HepG2 (cell line): ENCODE results near the gene CDYL. TPM values are rescaled to one million over a fixed set of nuclear protein-coding genes. Genes with fewer than 3 reads are reported as not detected.

Experiments used
- ATAC-seq: fragments of 200-7000 bp; cut with Tn5 transposase; 3 replicates; pipeline ENCODE4 v1.9.1; 2020; ENCODE audit warnings: mild to moderate bottlenecking, moderate library complexity
- BruUV-seq: library from RNA; stranded (reverse); fragments of 400-500 nt; replicated peaks from 2 replicates; lab custom pipeline; 2021; lab: Mats Ljungman, UMichigan
- CTCF ChIA-PET: fragments of 300-600 bp; formaldehyde crosslinking; extraction: SDS; loops from one replicate; lab custom pipeline; 2021; ENCODE audit warnings: low total read pairs, inconsistent platforms, low intra/inter-chr PET ratio; lab: Yijun Ruan, JAX
- POLR2A ChIA-PET: fragments of 350-600 bp; sonication (Branson Sonifier 250); formaldehyde crosslinking; loops from one replicate; lab custom pipeline; 2020; ENCODE audit warnings: antibody characterized with exemption, inconsistent platforms; lab: Yijun Ruan, JAX
- DNase-seq: peaks from one replicate; pipeline ENCODE4 v3.0.0-alpha.2; 2015; ENCODE audit warnings: low spot score
- FAIRE-seq: peaks from 3 replicates; lab custom pipeline; 2011; peaks lifted over from hg19 to GRCh38; lab: Jason Lieb, UNC
- H2AFZ ChIP-seq: one replicate; pipeline ENCODE4 v1.6.1; 2011; ENCODE audit warnings: low read length, inconsistent platforms
- H3K27ac ChIP-seq: fragments of 300-600 bp; 3 replicates; pipeline ENCODE4 v1.8.0; 2011; ENCODE audit warnings: mixed run types, mild to moderate bottlenecking, mixed read lengths, low read length, inconsistent platforms; ENCODE audit not compliant: insufficient read depth; ENCODE audit errors: extremely low read length
- H3K27me3 ChIP-seq, 2 experiments: fragments of 200-600 bp in 1 of 2; 2 replicates in 1 of 2; 3 replicates in 1 of 2; pipeline versions ENCODE4 v1.6.0 to v1.8.0; 2011; ENCODE audit warnings: low read length in 2 of 2, mild to moderate bottlenecking in 2 of 2, moderate library complexity in 2 of 2, inconsistent platforms in 1 of 2; ENCODE audit not compliant: insufficient read depth in 2 of 2, control insufficient read depth in 1 of 2
- H3K36me3 ChIP-seq, 2 experiments: fragments of 200-600 bp in 1 of 2; replicated peaks in 1 of 2; 2 replicates in 1 of 2; 3 replicates in 1 of 2; pipeline versions ENCODE4 v1.5.1 to v1.8.0; 2011; ENCODE audit warnings: low read length in 2 of 2, inconsistent platforms in 1 of 2; ENCODE audit not compliant: insufficient read depth in 2 of 2, control insufficient read depth in 1 of 2
- H3K4me1 ChIP-seq: 2 replicates; pipeline ENCODE4 v1.5.1; 2012; ENCODE audit warnings: low read length, inconsistent platforms; ENCODE audit not compliant: insufficient read depth
- H3K4me2 ChIP-seq: 2 replicates; pipeline ENCODE4 v1.6.0; 2011; ENCODE audit warnings: low read depth, low read length, inconsistent platforms
- H3K4me3 ChIP-seq, 3 experiments: fragments of 200-600 bp in 1 of 3; sonication (generic), shearing (Covaris generic) in 1 of 3; replicated peaks in 1 of 3; 2 replicates each; pipeline ENCODE4 v1.5.1; 2011 to 2016; ENCODE audit warnings: low read length in 3 of 3, inconsistent platforms in 2 of 3, low read depth in 2 of 3, mild to moderate bottlenecking in 2 of 3, control low read depth in 1 of 3, mixed read lengths in 1 of 3; ENCODE audit not compliant: insufficient read depth in 1 of 3
- H3K79me2 ChIP-seq: one replicate; pipeline ENCODE4 v1.6.1; 2011; ENCODE audit warnings: low read length, inconsistent platforms; ENCODE audit not compliant: insufficient read depth
- H3K9ac ChIP-seq: 2 replicates; pipeline ENCODE4 v1.6.0; 2011; ENCODE audit warnings: mild to moderate bottlenecking, low read depth, low read length, inconsistent platforms; ENCODE audit not compliant: insufficient read depth
- H3K9me3 ChIP-seq: 2 replicates; pipeline ENCODE4 v1.5.1; 2012; ENCODE audit warnings: mild to moderate bottlenecking, low read length
- H4K20me1 ChIP-seq: 2 replicates; pipeline ENCODE4 v1.6.0; 2011; ENCODE audit warnings: inconsistent platforms, mild to moderate bottlenecking, low read length, moderate library complexity; ENCODE audit not compliant: insufficient read depth
- EP300 ChIP-seq, 3 experiments: sonication (generic) in 1 of 3; formaldehyde crosslinking in 1 of 3; IDR thresholded peaks; 2 replicates each; pipeline versions ENCODE4 v1.5.1 to v1.6.1; 2011 to 2020; ENCODE audit warnings: low read depth in 2 of 3, low read length in 2 of 3, borderline replicate concordance in 1 of 3, improper control_type of control experiment in 1 of 3, mild to moderate bottlenecking in 1 of 3, missing genetic modification reagents in 1 of 3, moderate library complexity in 1 of 3
- FOSL2 ChIP-seq: sonication (generic); formaldehyde crosslinking; IDR thresholded peaks from 2 replicates; pipeline ENCODE4 v1.4.0; 2020; ENCODE audit warnings: missing genetic modification reagents
- IRF2 ChIP-seq: IDR thresholded peaks from 2 replicates; pipeline ENCODE4 v1.6.1; 2018; ENCODE audit warnings: missing genetic modification reagents, missing compliant biosample characterization
- MAFK ChIP-seq, 2 experiments: IDR thresholded peaks in 1 of 2; conservative IDR thresholded peaks in 1 of 2; 2 replicates each; pipeline ENCODE4 v1.6.1; 2011; ENCODE audit warnings: improper control_type of control experiment in 2 of 2, low read length in 2 of 2
- NFE2L2 ChIP-seq: fragments of 150-350 bp; IDR thresholded peaks from 2 replicates; pipeline ENCODE4 v1.6.1; 2014; ENCODE audit warnings: low read length
- RFX5 ChIP-seq: IDR thresholded peaks from 2 replicates; pipeline ENCODE4 v1.6.1; 2011; ENCODE audit warnings: low read depth, low read length, improper control_type of control experiment
- TBL1XR1 ChIP-seq: fragments of 150-350 bp; IDR thresholded peaks from 2 replicates; pipeline ENCODE4 v1.6.1; 2014; ENCODE audit warnings: borderline replicate concordance, low read length; ENCODE audit not compliant: partially characterized antibody
- ZNF136 ChIP-seq: sonication (generic); formaldehyde crosslinking; IDR thresholded peaks from 2 replicates; pipeline ENCODE4 v1.8.1; 2022; ENCODE audit warnings: low read depth, mild to moderate bottlenecking, moderate library complexity, missing genetic modification reagents
- ZNF234 ChIP-seq: sonication (generic); formaldehyde crosslinking; conservative IDR thresholded peaks from 2 replicates; pipeline ENCODE4 v1.5.1; 2020; ENCODE audit warnings: mild to moderate bottlenecking, missing genetic modification reagents
- ZNF260 ChIP-seq: sonication (generic); formaldehyde crosslinking; IDR thresholded peaks from 2 replicates; pipeline ENCODE4 v1.4.0; 2020; ENCODE audit warnings: missing genetic modification reagents, low read depth, mild to moderate bottlenecking, borderline replicate concordance
- WGBS: methylation state at CpG from one replicate; pipeline ENCODE4 v1.1.6; 2017; ENCODE audit warnings: low lambda C conversion rate; 5-methylcytosine and 5-hydroxymethylcytosine counted together
- in situ Hi-C: cut with HindIII; loops from 2 replicates; pipeline ENCODE4 v1.10.0; 2017; ENCODE audit warnings: low pct_unique_long_range_greater_than_20kb; ENCODE audit not compliant: extremely low pct_ligation_motif_present
- intact Hi-C: fragments of 100-400 bp; cut with micrococcal nuclease; formaldehyde crosslinking; loops from one replicate; pipeline ENCODE4 v1.10.0; 2022; ENCODE audit not compliant: unreplicated experiment
- polyA plus RNA-seq, 8 experiments: library from polyadenylated mRNA; depleted of rRNA in 3 of 8; stranded (reverse) in 7 of 8; unstranded in 1 of 8; fragments of >200 nt; fragmentation: Illumina TruSeq in 4 of 8; extraction: Trizol in 4 of 8; gene quantifications; 2 replicates each; pipeline versions ENCODE4 v1.2.1 to v1.2.3, GENCODE V29; 2011 to 2016; ENCODE audit warnings: low read depth in 4 of 8, missing spikeins in 1 of 8, mixed read lengths in 1 of 8; ENCODE audit not compliant: insufficient read depth in 1 of 8
- total RNA-seq, 5 experiments: library from RNA; depleted of rRNA; stranded (reverse); fragments of >200 nt; fragmentation: Illumina TruSeq; extraction: Trizol; gene quantifications; 2 replicates each; pipeline ENCODE4 v1.2.3, GENCODE V29; 2016; ENCODE audit warnings: low read depth in 1 of 5
- TF ChIP-seq, protein P1 (sequence below): sonication (generic); formaldehyde crosslinking; IDR thresholded peaks from 2 replicates; pipeline ENCODE4 v1.5.1; 2020; ENCODE audit warnings: mild to moderate bottlenecking, missing genetic modification reagents, moderate library complexity
- TF ChIP-seq, protein P2 (sequence below): sonication (generic); formaldehyde crosslinking; conservative IDR thresholded peaks from 2 replicates; pipeline ENCODE4 v1.4.0; 2020; ENCODE audit warnings: missing genetic modification reagents
- TF ChIP-seq, protein P3 (sequence below): sonication (generic); formaldehyde crosslinking; IDR thresholded peaks from 2 replicates; pipeline ENCODE4 v1.4.0; 2020; ENCODE audit warnings: mild to moderate bottlenecking, missing genetic modification reagents
- TF ChIP-seq, protein P4 (sequence below): sonication (generic); formaldehyde crosslinking; IDR thresholded peaks from 2 replicates; pipeline ENCODE4 v1.4.0; 2020; ENCODE audit warnings: missing genetic modification reagents, borderline replicate concordance
- TF ChIP-seq, protein P5 (sequence below): sonication (generic); formaldehyde crosslinking; IDR thresholded peaks from 2 replicates; pipeline ENCODE4 v1.8.0; 2022; ENCODE audit warnings: mild to moderate bottlenecking, missing genetic modification reagents, moderate library complexity

CDYL gene
- total and polyA plus RNA-seq, 2 of the 13 experiments (the other 11 are each of a cell fraction or from before 2014, with no cell fraction given): 22.8 to 105 TPM

DNA sequence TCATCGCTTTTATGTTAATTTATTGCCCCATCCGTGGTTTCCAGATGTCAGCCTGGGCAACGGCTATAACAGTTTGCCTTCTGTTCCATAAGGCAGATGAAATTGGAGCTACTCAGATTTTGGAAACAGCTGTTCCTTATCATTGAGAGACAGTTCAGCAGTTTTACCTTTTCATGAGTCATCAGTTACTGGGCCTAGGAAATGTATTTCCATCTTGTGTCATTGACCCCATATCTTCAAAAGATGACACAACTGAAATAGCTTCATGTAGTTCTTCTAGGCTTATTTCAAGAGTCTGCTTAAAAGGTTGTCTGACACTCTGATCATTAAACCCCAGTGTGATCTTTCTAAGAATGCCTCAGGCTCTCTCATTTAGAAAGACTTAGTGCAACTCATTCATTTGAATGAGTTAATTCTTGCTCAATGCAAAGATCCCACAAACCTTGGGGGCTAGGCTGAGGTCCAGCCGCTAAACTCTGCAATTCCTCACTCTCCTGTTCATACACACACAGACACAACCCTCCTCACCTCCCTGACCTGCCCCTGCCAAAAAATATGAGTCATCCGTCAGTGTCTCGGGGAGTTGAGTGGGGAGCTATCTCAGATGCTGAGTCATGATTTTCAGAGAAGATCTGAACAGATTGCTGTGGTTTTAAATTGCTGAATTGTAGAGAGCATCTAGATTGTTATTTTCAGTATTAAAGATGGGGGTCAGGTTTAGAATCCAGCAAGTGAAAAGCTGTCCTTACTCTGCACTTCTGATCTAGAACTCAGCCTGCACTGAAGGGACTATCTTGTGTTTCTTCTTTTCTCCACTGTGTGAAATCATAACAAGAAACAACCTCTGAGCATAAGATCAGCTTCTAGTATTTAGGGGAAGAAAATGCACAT is 165.8 kb downstream of the CDYL start:
- no peaks in the 10 kb centered on the region for H3K9me3 ChIP-seq
- H3K4me2 ChIP-seq: no peak overlapping the region
- WGBS: 69% methylated on average over 6 of the region's 6 CpGs
- in situ Hi-C loops (no loop called here), intact Hi-C loops (no loop called here)
- peaks cover 32% of the 10 kb centered on the region for H3K4me1 ChIP-seq
- ChIA-PET CTCF (no interaction called here), POLR2A (no interaction called here)
- H3K27ac ChIP-seq: peak overlapping the region; percentile 17
- H2AFZ ChIP-seq: no peak overlapping the region
- DNase-seq (peak; percentile 78), ATAC-seq (peak; percentile 70), FAIRE-seq (peak; percentile 76)
- no peak overlapping the region for H3K9ac ChIP-seq
- H3K27me3 ChIP-seq: no peaks in the 10 kb centered on the region
- H3K79me2 ChIP-seq: no peaks in the 10 kb centered on the region
- H3K4me3 ChIP-seq: no peak overlapping the region
- no peaks in the 10 kb centered on the region for H4K20me1 ChIP-seq
- peaks cover 15 to 28% of the 10 kb centered on the region in 2 experiments for H3K36me3 ChIP-seq
- BruUV-seq: no TSS peak
- TF ChIP-seq, protein P1, sequence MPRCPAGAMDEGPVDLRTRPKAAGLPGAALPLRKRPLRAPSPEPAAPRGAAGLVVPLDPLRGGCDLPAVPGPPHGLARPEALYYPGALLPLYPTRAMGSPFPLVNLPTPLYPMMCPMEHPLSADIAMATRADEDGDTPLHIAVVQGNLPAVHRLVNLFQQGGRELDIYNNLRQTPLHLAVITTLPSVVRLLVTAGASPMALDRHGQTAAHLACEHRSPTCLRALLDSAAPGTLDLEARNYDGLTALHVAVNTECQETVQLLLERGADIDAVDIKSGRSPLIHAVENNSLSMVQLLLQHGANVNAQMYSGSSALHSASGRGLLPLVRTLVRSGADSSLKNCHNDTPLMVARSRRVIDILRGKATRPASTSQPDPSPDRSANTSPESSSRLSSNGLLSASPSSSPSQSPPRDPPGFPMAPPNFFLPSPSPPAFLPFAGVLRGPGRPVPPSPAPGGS (CRISPR knock-in tag): 0 out of 2 replicates have a peak, but pooled peaks have one; percentile 28
- TF ChIP-seq FOSL2 (CRISPR knock-in tag) (peak; percentile 96), EP300 (IDR thresholded peaks at IDR 0.05; ENCODE audit: low read depth in 2 of 2, low read length in 2 of 2) (0 out of 4 replicates have a peak, but pooled peaks of 1 of the 2 experiments have one; percentile 10), EP300 (CRISPR knock-in tag; IDR thresholded peaks at IDR 0.05; ENCODE audit: borderline replicate concordance) (no peak), RFX5 (peak; percentile 56; the same call in 1 of the 2 replicates), TBL1XR1 (no peak), ZNF260 (no peak), ZNF234 (no peak), ZNF136 (CRISPR knock-in tag) (no peak), NFE2L2 (peak; percentile 98), MAFK (conservative IDR thresholded peaks at IDR 0.05 in 1 of 2, IDR thresholded peaks at IDR 0.05 in 1 of 2; ENCODE audit: low read length in 2 of 2) (peak; percentile 99 to 100), IRF2 (CRISPR knock-in tag) (no peak)
- TF ChIP-seq, protein P2, sequence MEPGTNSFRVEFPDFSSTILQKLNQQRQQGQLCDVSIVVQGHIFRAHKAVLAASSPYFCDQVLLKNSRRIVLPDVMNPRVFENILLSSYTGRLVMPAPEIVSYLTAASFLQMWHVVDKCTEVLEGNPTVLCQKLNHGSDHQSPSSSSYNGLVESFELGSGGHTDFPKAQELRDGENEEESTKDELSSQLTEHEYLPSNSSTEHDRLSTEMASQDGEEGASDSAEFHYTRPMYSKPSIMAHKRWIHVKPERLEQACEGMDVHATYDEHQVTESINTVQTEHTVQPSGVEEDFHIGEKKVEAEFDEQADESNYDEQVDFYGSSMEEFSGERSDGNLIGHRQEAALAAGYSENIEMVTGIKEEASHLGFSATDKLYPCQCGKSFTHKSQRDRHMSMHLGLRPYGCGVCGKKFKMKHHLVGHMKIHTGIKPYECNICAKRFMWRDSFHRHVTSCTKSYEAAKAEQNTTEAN (CRISPR knock-in tag): no peak
- TF ChIP-seq, protein P3, sequence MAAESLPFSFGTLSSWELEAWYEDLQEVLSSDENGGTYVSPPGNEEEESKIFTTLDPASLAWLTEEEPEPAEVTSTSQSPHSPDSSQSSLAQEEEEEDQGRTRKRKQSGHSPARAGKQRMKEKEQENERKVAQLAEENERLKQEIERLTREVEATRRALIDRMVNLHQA (CRISPR knock-in tag): no peak
- TF ChIP-seq, protein P4, sequence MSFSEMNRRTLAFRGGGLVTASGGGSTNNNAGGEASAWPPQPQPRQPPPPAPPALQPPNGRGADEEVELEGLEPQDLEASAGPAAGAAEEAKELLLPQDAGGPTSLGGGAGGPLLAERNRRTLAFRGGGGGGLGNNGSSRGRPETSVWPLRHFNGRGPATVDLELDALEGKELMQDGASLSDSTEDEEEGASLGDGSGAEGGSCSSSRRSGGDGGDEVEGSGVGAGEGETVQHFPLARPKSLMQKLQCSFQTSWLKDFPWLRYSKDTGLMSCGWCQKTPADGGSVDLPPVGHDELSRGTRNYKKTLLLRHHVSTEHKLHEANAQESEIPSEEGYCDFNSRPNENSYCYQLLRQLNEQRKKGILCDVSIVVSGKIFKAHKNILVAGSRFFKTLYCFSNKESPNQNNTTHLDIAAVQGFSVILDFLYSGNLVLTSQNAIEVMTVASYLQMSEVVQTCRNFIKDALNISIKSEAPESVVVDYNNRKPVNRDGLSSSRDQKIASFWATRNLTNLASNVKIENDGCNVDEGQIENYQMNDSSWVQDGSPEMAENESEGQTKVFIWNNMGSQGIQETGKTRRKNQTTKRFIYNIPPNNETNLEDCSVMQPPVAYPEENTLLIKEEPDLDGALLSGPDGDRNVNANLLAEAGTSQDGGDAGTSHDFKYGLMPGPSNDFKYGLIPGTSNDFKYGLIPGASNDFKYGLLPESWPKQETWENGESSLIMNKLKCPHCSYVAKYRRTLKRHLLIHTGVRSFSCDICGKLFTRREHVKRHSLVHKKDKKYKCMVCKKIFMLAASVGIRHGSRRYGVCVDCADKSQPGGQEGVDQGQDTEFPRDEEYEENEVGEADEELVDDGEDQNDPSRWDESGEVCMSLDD (CRISPR knock-in tag): no peak
- TF ChIP-seq, protein P5, sequence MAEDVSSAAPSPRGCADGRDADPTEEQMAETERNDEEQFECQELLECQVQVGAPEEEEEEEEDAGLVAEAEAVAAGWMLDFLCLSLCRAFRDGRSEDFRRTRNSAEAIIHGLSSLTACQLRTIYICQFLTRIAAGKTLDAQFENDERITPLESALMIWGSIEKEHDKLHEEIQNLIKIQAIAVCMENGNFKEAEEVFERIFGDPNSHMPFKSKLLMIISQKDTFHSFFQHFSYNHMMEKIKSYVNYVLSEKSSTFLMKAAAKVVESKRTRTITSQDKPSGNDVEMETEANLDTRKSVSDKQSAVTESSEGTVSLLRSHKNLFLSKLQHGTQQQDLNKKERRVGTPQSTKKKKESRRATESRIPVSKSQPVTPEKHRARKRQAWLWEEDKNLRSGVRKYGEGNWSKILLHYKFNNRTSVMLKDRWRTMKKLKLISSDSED: no peak
